HepG2 (cell line): ENCODE results near the gene GRPEL2. TPM values are rescaled to one million over a fixed set of nuclear protein-coding genes. Genes with fewer than 3 reads are reported as not detected.
A peak's percentile ranks its signal among the peaks of the same experiment; 100 is the strongest.

ENCODE experiments used
- ATAC-seq: fragments of 200-7000 bp; cut with Tn5 transposase; 3 replicates; pipeline ENCODE4 v1.9.1; 2020; ENCODE audit warnings: mild to moderate bottlenecking, moderate library complexity
- BruUV-seq: library from RNA; stranded (reverse); fragments of 400-500 nt; replicated peaks from 2 replicates; lab custom pipeline; 2021; lab: Mats Ljungman, UMichigan
- CTCF ChIA-PET: fragments of 300-600 bp; formaldehyde crosslinking; extraction: SDS; loops from one replicate; lab custom pipeline; 2021; ENCODE audit warnings: low total read pairs, inconsistent platforms, low intra/inter-chr PET ratio; lab: Yijun Ruan, JAX
- POLR2A ChIA-PET: fragments of 350-600 bp; sonication (Branson Sonifier 250); formaldehyde crosslinking; loops from one replicate; lab custom pipeline; 2020; ENCODE audit warnings: antibody characterized with exemption, inconsistent platforms; lab: Yijun Ruan, JAX
- DNase-seq: peaks from one replicate; pipeline ENCODE4 v3.0.0-alpha.2; 2015; ENCODE audit warnings: low spot score
- FAIRE-seq: peaks from 3 replicates; lab custom pipeline; 2011; peaks lifted over from hg19 to GRCh38; lab: Jason Lieb, UNC
- H2AFZ ChIP-seq: one replicate; pipeline ENCODE4 v1.6.1; 2011; ENCODE audit warnings: low read length, inconsistent platforms
- H3K27ac ChIP-seq: fragments of 300-600 bp; 3 replicates; pipeline ENCODE4 v1.8.0; 2011; ENCODE audit warnings: mixed run types, mild to moderate bottlenecking, mixed read lengths, low read length, inconsistent platforms; ENCODE audit not compliant: insufficient read depth; ENCODE audit errors: extremely low read length
- H3K27me3 ChIP-seq, 2 experiments: fragments of 200-600 bp in 1 of 2; 2 replicates in 1 of 2; 3 replicates in 1 of 2; pipeline versions ENCODE4 v1.6.0 to v1.8.0; 2011; ENCODE audit warnings: low read length in 2 of 2, mild to moderate bottlenecking in 2 of 2, moderate library complexity in 2 of 2, inconsistent platforms in 1 of 2; ENCODE audit not compliant: insufficient read depth in 2 of 2, control insufficient read depth in 1 of 2
- H3K36me3 ChIP-seq, 2 experiments: fragments of 200-600 bp in 1 of 2; replicated peaks in 1 of 2; 2 replicates in 1 of 2; 3 replicates in 1 of 2; pipeline versions ENCODE4 v1.5.1 to v1.8.0; 2011; ENCODE audit warnings: low read length in 2 of 2, inconsistent platforms in 1 of 2; ENCODE audit not compliant: insufficient read depth in 2 of 2, control insufficient read depth in 1 of 2
- H3K4me1 ChIP-seq: 2 replicates; pipeline ENCODE4 v1.5.1; 2012; ENCODE audit warnings: low read length, inconsistent platforms; ENCODE audit not compliant: insufficient read depth
- H3K4me2 ChIP-seq: 2 replicates; pipeline ENCODE4 v1.6.0; 2011; ENCODE audit warnings: low read depth, low read length, inconsistent platforms
- H3K4me3 ChIP-seq, 3 experiments: fragments of 200-600 bp in 1 of 3; sonication (generic), shearing (Covaris generic) in 1 of 3; replicated peaks in 1 of 3; 2 replicates each; pipeline ENCODE4 v1.5.1; 2011 to 2016; ENCODE audit warnings: low read length in 3 of 3, inconsistent platforms in 2 of 3, low read depth in 2 of 3, mild to moderate bottlenecking in 2 of 3, control low read depth in 1 of 3, mixed read lengths in 1 of 3; ENCODE audit not compliant: insufficient read depth in 1 of 3
- H3K79me2 ChIP-seq: one replicate; pipeline ENCODE4 v1.6.1; 2011; ENCODE audit warnings: low read length, inconsistent platforms; ENCODE audit not compliant: insufficient read depth
- H3K9ac ChIP-seq: 2 replicates; pipeline ENCODE4 v1.6.0; 2011; ENCODE audit warnings: mild to moderate bottlenecking, low read depth, low read length, inconsistent platforms; ENCODE audit not compliant: insufficient read depth
- H3K9me3 ChIP-seq: 2 replicates; pipeline ENCODE4 v1.5.1; 2012; ENCODE audit warnings: mild to moderate bottlenecking, low read length
- H4K20me1 ChIP-seq: 2 replicates; pipeline ENCODE4 v1.6.0; 2011; ENCODE audit warnings: inconsistent platforms, mild to moderate bottlenecking, low read length, moderate library complexity; ENCODE audit not compliant: insufficient read depth
- CREBL2 ChIP-seq: sonication (generic); formaldehyde crosslinking; IDR thresholded peaks from 2 replicates; pipeline ENCODE4 v1.8.1; 2023; ENCODE audit warnings: missing genetic modification reagents, mild to moderate bottlenecking, borderline replicate concordance
- HNF4A ChIP-seq: sonication (generic); formaldehyde crosslinking; IDR thresholded peaks from 2 replicates; pipeline ENCODE4 v1.4.0; 2020; ENCODE audit warnings: missing genetic modification reagents
- JUN ChIP-seq: sonication (generic); formaldehyde crosslinking; IDR thresholded peaks from 2 replicates; pipeline ENCODE4 v1.4.0; 2020; ENCODE audit warnings: mild to moderate bottlenecking, missing genetic modification reagents
- RCOR2 ChIP-seq: IDR thresholded peaks from 2 replicates; pipeline ENCODE4 v1.6.1; 2016; ENCODE audit warnings: missing biosample characterization, missing genetic modification reagents
- SAFB2 ChIP-seq: sonication (generic); formaldehyde crosslinking; IDR thresholded peaks from 2 replicates; pipeline ENCODE4 v1.5.1; 2020; ENCODE audit warnings: missing genetic modification reagents, low read depth, mild to moderate bottlenecking, borderline replicate concordance
- SOX13 ChIP-seq, 3 experiments: fragments of 450-650 bp in 1 of 3; sonication (generic) in 1 of 3; formaldehyde crosslinking in 1 of 3; IDR thresholded peaks in 2 of 3; conservative IDR thresholded peaks in 1 of 3; 2 replicates each; pipeline versions ENCODE4 v1.5.0 to v1.6.1; 2016 to 2020; ENCODE audit warnings: antibody characterized with exemption in 1 of 3, mild to moderate bottlenecking in 1 of 3, missing compliant biosample characterization in 1 of 3, missing genetic modification reagents in 1 of 3, moderate library complexity in 1 of 3
- TEAD3 ChIP-seq: optimal IDR thresholded peaks from 2 replicates; pipeline ENCODE3; 2016; ENCODE audit warnings: borderline replicate concordance
- TGIF2 ChIP-seq: IDR thresholded peaks from 2 replicates; pipeline ENCODE4 v1.6.1; 2016; ENCODE audit warnings: control low read depth, missing compliant biosample characterization
- ZFP1 ChIP-seq: IDR thresholded peaks from 2 replicates; pipeline ENCODE4 v1.6.1; 2016
- ZFX ChIP-seq: sonication (generic); formaldehyde crosslinking; IDR thresholded peaks from 2 replicates; pipeline ENCODE4 v1.4.0; 2020; ENCODE audit warnings: mild to moderate bottlenecking, low read depth, missing genetic modification reagents, moderate library complexity
- ZNF124 ChIP-seq: sonication (generic); formaldehyde crosslinking; IDR thresholded peaks from 2 replicates; pipeline ENCODE4 v1.4.0; 2020; ENCODE audit warnings: missing genetic modification reagents
- ZNF205 ChIP-seq: IDR thresholded peaks from 2 replicates; pipeline ENCODE4 v1.6.1; 2018; ENCODE audit warnings: missing biosample characterization, missing genetic modification reagents
- ZNF446 ChIP-seq: sonication (generic); formaldehyde crosslinking; IDR thresholded peaks from 2 replicates; pipeline ENCODE4 v1.5.0; 2020; ENCODE audit warnings: mild to moderate bottlenecking, missing genetic modification reagents
- ZNF569 ChIP-seq: sonication (generic); formaldehyde crosslinking; IDR thresholded peaks from 2 replicates; pipeline ENCODE4 v1.5.0; 2020; ENCODE audit warnings: mild to moderate bottlenecking, missing genetic modification reagents, moderate library complexity, borderline replicate concordance
- ZNF570 ChIP-seq: sonication (generic); formaldehyde crosslinking; IDR thresholded peaks from 2 replicates; pipeline ENCODE4 v1.4.0; 2020; ENCODE audit warnings: mild to moderate bottlenecking, missing genetic modification reagents, borderline replicate concordance
- ZNF770 ChIP-seq: sonication (generic); formaldehyde crosslinking; IDR thresholded peaks from 2 replicates; pipeline ENCODE4 v1.5.0; 2020; ENCODE audit warnings: mild to moderate bottlenecking, missing genetic modification reagents
- WGBS: methylation state at CpG from one replicate; pipeline ENCODE4 v1.1.6; 2017; ENCODE audit warnings: low lambda C conversion rate; 5-methylcytosine and 5-hydroxymethylcytosine counted together
- in situ Hi-C: cut with HindIII; loops from 2 replicates; pipeline ENCODE4 v1.10.0; 2017; ENCODE audit warnings: low pct_unique_long_range_greater_than_20kb; ENCODE audit not compliant: extremely low pct_ligation_motif_present
- intact Hi-C: fragments of 100-400 bp; cut with micrococcal nuclease; formaldehyde crosslinking; loops from one replicate; pipeline ENCODE4 v1.10.0; 2022; ENCODE audit not compliant: unreplicated experiment
- polyA plus RNA-seq, 8 experiments: library from polyadenylated mRNA; depleted of rRNA in 3 of 8; stranded (reverse) in 7 of 8; unstranded in 1 of 8; fragments of >200 nt; fragmentation: Illumina TruSeq in 4 of 8; extraction: Trizol in 4 of 8; gene quantifications; 2 replicates each; pipeline versions ENCODE4 v1.2.1 to v1.2.3, GENCODE V29; 2011 to 2016; ENCODE audit warnings: low read depth in 4 of 8, missing spikeins in 1 of 8, mixed read lengths in 1 of 8; ENCODE audit not compliant: insufficient read depth in 1 of 8
- total RNA-seq, 5 experiments: library from RNA; depleted of rRNA; stranded (reverse); fragments of >200 nt; fragmentation: Illumina TruSeq; extraction: Trizol; gene quantifications; 2 replicates each; pipeline ENCODE4 v1.2.3, GENCODE V29; 2016; ENCODE audit warnings: low read depth in 1 of 5
- TF ChIP-seq, protein P1 (sequence below): sonication (generic); formaldehyde crosslinking; IDR thresholded peaks from 2 replicates; pipeline ENCODE4 v1.4.0; 2020; ENCODE audit warnings: missing genetic modification reagents, borderline replicate concordance

Gene GRPEL2
- total and polyA plus RNA-seq, 2 of the 13 experiments (the other 11 are each of a cell fraction or from before 2014, with no cell fraction given) = 13.1 to 16.6 TPM

DNA sequence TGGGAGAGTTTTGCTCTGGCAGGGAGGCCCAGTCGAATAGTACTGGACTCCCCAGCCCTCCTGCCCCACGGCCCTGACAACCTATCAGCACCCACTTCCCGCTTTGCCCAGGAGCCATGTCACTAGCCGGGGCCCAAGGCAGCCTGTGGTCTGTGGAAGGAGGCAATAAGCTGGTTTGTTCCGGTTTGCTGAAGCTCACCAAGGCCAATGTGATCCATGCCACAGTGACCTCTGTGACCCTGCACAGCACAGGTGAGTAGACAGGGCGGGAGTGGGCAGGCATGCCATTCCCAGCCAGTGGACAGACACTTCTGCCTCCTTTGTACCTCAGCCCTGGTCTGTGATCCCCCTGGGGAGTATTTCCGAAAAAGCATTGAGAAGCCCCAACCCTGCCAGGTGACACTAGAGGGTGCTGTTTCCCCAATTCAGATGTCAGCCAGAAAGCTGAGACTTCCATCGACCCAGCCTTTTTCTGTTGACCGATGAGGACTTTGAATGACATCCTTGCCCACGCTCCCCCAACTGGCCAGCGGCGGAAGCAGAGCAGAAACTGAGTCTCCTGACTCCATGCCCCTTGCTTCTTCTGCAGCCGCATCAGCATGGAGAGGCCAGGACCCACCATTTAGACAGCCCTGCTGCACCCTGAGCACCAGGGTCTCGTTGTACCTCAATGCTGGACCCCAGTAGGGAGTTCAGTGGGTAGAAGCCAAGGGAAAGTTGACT lies 22.1 kb downstream of the GRPEL2 start:
- WGBS = 2% methylated on average over 14 of the region's 14 CpGs
- DNase-seq = peak; percentile 89
- FAIRE-seq = peak; percentile 99
- Histone ChIP-seq H3K9ac (no peak overlapping the region), H3K4me3 (peak overlapping the region in 1 of 3 experiments; percentile 51; a peak in 4 of 6 replicates), H3K79me2 (no peaks in the 10 kb centered on the region), H2AFZ (no peak overlapping the region), H3K36me3 (no peaks in the 10 kb centered on the region), H3K4me2 (peak overlapping the region; percentile 83), H3K9me3 (no peaks in the 10 kb centered on the region), H4K20me1 (no peaks in the 10 kb centered on the region), H3K27ac (no peak overlapping the region), H3K4me1 (peaks cover 39% of the 10 kb centered on the region), H3K27me3 (no peaks in the 10 kb centered on the region; a peak in 1 of 5 replicates)
- no TSS peak for BruUV-seq
- in situ Hi-C loops (loop anchor here (5.0 kb wide), 1 partner anchor 195 kb away; no protein-coding TSS in a partner anchor), intact Hi-C loops (loop anchor here (1.0 kb wide), 2 partner anchors 64 to 197 kb away; no protein-coding TSS in a partner anchor)
- POLR2A ChIA-PET = interaction anchor here (0.8 to 1.8 kb wide), 8 partner anchors 9 to 62 kb away, joined by 3 to 13 read pairs (median 6); partner anchors contain the start of genes GRPEL2, IL17B and PCYOX1L
- CTCF ChIA-PET = interaction anchor here (0.9 to 2.6 kb wide), 5 partner anchors 23 to 67 kb away, joined by 3 to 23 read pairs (median 10); partner anchors contain the start of gene GRPEL2
- ATAC-seq = peak; percentile 87
- TF ChIP-seq JUN (CRISPR knock-in tag) (no peak), SAFB2 (no peak), HNF4A (CRISPR knock-in tag) (peak; percentile 37), ZNF446 (CRISPR knock-in tag) (no peak), TEAD3 (CRISPR knock-in tag) (peak; percentile 37), ZNF205 (CRISPR knock-in tag) (peak; percentile 66; the same call in 1 of the 2 replicates), ZNF570 (CRISPR knock-in tag) (no peak), ZNF770 (CRISPR knock-in tag) (no peak), ZFP1 (CRISPR knock-in tag) (0 out of 2 replicates have a peak, but pooled peaks have one; percentile 16), SOX13 (IDR thresholded peaks at IDR 0.05) (no peak), SOX13 (CRISPR knock-in tag; conservative IDR thresholded peaks at IDR 0.05 in 1 of 2, IDR thresholded peaks at IDR 0.05 in 1 of 2) (no peak; a peak in 1 of 4 replicates), ZFX (CRISPR knock-in tag) (peak; percentile 27; the same call in 1 of the 2 replicates), TGIF2 (CRISPR knock-in tag) (no peak), CREBL2 (CRISPR knock-in tag) (no peak), RCOR2 (CRISPR knock-in tag) (peak; percentile 53; the same call in 1 of the 2 replicates), ZNF569 (CRISPR knock-in tag) (no peak), ZNF124 (CRISPR knock-in tag) (peak; percentile 79; the same call in 1 of the 2 replicates)
- TF ChIP-seq, protein P1, sequence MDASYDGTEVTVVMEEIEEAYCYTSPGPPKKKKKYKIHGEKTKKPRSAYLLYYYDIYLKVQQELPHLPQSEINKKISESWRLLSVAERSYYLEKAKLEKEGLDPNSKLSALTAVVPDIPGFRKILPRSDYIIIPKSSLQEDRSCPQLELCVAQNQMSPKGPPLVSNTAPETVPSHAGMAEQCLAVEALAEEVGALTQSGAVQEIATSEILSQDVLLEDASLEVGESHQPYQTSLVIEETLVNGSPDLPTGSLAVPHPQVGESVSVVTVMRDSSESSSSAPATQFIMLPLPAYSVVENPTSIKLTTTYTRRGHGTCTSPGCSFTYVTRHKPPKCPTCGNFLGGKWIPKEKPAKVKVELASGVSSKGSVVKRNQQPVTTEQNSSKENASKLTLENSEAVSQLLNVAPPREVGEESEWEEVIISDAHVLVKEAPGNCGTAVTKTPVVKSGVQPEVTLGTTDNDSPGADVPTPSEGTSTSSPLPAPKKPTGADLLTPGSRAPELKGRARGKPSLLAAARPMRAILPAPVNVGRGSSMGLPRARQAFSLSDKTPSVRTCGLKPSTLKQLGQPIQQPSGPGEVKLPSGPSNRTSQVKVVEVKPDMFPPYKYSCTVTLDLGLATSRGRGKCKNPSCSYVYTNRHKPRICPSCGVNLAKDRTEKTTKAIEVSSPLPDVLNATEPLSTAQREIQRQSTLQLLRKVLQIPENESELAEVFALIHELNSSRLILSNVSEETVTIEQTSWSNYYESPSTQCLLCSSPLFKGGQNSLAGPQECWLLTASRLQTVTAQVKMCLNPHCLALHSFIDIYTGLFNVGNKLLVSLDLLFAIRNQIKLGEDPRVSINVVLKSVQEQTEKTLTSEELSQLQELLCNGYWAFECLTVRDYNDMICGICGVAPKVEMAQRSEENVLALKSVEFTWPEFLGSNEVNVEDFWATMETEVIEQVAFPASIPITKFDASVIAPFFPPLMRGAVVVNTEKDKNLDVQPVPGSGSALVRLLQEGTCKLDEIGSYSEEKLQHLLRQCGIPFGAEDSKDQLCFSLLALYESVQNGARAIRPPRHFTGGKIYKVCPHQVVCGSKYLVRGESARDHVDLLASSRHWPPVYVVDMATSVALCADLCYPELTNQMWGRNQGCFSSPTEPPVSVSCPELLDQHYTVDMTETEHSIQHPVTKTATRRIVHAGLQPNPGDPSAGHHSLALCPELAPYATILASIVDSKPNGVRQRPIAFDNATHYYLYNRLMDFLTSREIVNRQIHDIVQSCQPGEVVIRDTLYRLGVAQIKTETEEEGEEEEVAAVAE (CRISPR knock-in tag) = peak; percentile 61; the same call in 1 of the 2 replicates
